ENCODE results near the gene SF3B3. TPM values are rescaled to one million over a fixed set of nuclear protein-coding genes. Genes with fewer than 3 reads are reported as not detected.
A peak's percentile ranks its signal among the peaks of the same experiment; 100 is the strongest.
"Not testable (repeated sequence)": the region's sequence is repeated elsewhere in the genome, so short reads cannot be mapped to it uniquely, and the experiment has no call there.

The SF3B3 gene
- total RNA-seq, 1 donor from 2014 or later, result 91.3 TPM

DNA sequence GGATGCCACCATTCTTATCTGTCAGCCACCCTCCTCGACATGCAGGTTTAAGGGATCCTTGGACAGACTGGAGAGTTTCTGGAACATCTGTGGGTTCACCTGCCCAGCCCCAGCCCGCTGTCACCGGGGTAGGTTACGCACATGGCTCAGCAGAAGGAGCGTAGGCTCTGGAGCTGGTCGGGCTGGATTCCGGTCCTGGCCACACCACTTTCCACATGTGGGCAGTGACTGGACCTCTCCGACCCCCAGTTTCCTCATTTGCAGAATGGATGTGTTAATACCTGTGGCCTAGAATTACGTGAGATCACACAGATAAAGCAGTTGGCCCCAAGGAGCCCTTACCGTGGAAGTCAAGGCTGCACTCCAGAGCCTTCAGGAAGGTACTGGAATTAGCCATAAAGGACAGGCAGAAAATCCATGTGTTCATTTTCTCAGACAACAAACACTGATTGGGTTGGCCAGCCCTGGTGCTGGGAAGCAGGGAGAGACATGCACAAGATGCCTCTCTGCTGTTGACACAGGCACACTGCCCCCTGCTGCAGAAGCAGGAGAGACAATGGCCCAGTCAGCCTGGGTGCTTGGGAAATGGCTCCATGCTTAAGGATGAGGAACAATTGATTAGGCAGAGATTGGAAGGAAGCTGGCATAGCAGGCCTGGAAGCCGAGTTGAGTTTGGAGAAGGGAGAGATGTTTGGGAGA, 58.8 kb downstream of the SF3B3 start:
- Histone ChIP-seq H3K27me3 (no peaks in the 10 kb centered on the region), H3K4me3 (no peak overlapping the region), H3K27ac (no peak overlapping the region), H3K9me3 (no peaks in the 10 kb centered on the region), H3K4me1 (peaks cover 31% of the 10 kb centered on the region), H3K36me3 (no peaks in the 10 kb centered on the region)
- DNase-seq (ENCODE audit: extremely low spot score in 2 of 2), result no peak
- no peak for TF ChIP-seq POLR2AphosphoS5 (IDR thresholded peaks at IDR 0.05; ENCODE audit: insufficient read depth in 1 of 2, low read depth in 1 of 2)
- TF ChIP-seq POLR2A (IDR thresholded peaks at IDR 0.05), result no peak
- TF ChIP-seq, protein P1, sequence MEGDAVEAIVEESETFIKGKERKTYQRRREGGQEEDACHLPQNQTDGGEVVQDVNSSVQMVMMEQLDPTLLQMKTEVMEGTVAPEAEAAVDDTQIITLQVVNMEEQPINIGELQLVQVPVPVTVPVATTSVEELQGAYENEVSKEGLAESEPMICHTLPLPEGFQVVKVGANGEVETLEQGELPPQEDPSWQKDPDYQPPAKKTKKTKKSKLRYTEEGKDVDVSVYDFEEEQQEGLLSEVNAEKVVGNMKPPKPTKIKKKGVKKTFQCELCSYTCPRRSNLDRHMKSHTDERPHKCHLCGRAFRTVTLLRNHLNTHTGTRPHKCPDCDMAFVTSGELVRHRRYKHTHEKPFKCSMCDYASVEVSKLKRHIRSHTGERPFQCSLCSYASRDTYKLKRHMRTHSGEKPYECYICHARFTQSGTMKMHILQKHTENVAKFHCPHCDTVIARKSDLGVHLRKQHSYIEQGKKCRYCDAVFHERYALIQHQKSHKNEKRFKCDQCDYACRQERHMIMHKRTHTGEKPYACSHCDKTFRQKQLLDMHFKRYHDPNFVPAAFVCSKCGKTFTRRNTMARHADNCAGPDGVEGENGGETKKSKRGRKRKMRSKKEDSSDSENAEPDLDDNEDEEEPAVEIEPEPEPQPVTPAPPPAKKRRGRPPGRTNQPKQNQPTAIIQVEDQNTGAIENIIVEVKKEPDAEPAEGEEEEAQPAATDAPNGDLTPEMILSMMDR (IDR thresholded peaks at IDR 0.05), result no peak
- intact Hi-C loops (cut with DNase I), result no loop called here

DNA sequence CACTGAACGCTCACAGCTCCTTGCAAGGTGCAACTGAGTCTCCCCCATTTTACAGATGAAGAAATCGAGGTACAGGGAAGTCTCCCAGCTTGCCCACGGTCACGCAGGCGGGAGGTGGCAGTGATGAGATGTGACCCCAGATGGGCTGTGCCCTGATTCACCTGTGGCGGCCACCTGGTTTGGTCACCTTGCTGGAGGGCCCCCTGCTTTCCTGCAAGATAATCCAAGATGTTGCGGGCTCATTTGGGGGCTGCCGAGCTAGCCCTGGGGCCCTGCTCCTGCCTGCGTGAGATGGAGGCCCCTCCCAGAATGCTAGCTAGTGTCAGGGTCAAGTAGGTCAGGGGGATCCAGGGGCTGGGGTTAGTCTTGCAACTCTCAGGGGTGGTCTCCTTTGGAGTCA, 63.1 kb downstream of the SF3B3 start:
- Histone ChIP-seq H3K4me1 (peaks cover 52% of the 10 kb centered on the region), H3K9me3 (no peaks in the 10 kb centered on the region), H3K36me3 (no peaks in the 10 kb centered on the region), H3K27me3 (no peaks in the 10 kb centered on the region), H3K27ac (no peak overlapping the region), H3K4me3 (no peak overlapping the region)
- intact Hi-C loops (cut with DNase I), result no loop called here
- no peak for DNase-seq (ENCODE audit: extremely low spot score in 2 of 2)
- no peak for TF ChIP-seq POLR2AphosphoS5 (IDR thresholded peaks at IDR 0.05; ENCODE audit: insufficient read depth in 1 of 2, low read depth in 1 of 2)
- TF ChIP-seq, protein P1 (IDR thresholded peaks at IDR 0.05), result no peak
- no peak for TF ChIP-seq POLR2A (IDR thresholded peaks at IDR 0.05)

DNA sequence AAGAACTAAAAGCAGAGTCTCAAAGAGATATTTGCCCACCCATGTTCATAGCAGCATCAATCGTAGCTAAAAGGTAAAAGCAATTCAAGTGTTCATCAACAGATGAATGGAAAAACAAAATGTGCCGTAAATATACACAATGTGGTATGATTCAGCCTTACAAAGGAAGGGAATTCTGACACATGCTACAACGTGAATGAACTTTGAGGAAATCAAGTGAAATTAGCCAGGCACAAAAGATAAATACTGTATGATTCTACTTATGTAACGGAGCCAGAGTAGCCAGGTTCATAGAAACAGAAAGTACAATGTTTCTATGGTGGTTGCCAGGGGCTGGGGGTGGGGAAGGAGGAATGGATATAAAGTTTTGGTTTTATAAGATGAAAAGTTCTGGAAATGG, 64.9 kb downstream of the SF3B3 start:
- no peak overlapping the region for H3K4me3 ChIP-seq
- intact Hi-C loops (cut with DNase I), result no loop called here
- TF ChIP-seq POLR2A (IDR thresholded peaks at IDR 0.05), result no peak
- peak in 1 of 2 donors; percentile 72 for TF ChIP-seq POLR2AphosphoS5 (IDR thresholded peaks at IDR 0.05; ENCODE audit: insufficient read depth in 1 of 2, low read depth in 1 of 2)
- no peak for DNase-seq (ENCODE audit: extremely low spot score in 2 of 2)
- H3K4me1 ChIP-seq, result peaks cover 62% of the 10 kb centered on the region
- peak overlapping the region; percentile 87 for H3K27ac ChIP-seq
- H3K27me3 ChIP-seq, result no peaks in the 10 kb centered on the region
- H3K9me3 ChIP-seq, result no peaks in the 10 kb centered on the region
- H3K36me3 ChIP-seq, result no peaks in the 10 kb centered on the region

DNA sequence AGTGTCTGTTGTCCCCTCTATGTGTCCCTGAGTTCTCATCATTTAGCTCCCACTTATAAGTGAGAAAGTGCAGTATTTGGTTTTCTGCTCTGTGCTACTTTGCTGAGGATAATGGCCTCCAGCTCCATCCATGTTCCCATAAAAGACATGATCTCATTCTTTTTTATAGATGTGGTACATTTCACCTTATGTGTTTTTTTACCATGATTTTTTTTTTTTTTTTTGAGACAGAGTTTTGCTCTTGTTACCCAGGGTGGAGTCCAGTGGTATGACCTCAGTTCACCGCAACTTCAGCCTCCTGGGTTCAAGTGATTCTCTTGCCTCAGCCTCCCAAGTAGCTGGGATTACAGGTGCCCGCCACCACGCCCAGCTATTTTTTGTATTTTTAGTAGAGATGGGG, 65.8 kb downstream of the SF3B3 start:
- intact Hi-C loops (cut with DNase I); H3K36me3 ChIP-seq; H3K4me3 ChIP-seq; H3K27me3 ChIP-seq; DNase-seq (ENCODE audit: extremely low spot score in 2 of 2); H3K9me3 ChIP-seq: not testable (repeated sequence)
- Histone ChIP-seq H3K27ac (peak overlapping the region; percentile 87), H3K4me1 (peaks cover 58% of the 10 kb centered on the region)

DNA sequence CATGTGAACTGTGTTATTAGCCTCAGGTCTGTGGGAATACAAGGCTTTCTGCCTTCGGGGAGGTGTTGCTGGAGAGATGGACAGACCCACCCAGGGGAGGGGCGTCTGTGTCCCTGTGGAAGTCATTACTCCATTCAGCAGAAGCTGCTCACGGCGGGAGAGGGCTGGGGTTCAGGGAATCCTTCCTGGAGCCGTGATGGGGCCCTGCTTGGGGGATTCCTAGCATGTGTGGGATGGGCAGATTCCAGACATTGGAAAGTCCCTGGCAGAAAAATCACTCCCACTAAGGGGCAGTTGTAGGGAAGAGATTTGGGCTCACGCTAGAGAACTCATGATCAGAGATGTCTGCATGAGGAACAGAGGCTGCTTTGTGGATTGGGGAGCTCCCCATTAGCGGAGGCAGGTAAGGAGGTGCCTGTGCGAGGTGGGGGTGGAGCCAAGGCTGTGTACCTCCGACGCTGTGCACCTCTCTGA, 66.4 kb downstream of the SF3B3 start:
- intact Hi-C loops (cut with DNase I), result loop anchor here (5.0 kb wide), 1 partner anchor 47 kb away; no protein-coding TSS in a partner anchor
- no peaks in the 10 kb centered on the region for H3K36me3 ChIP-seq
- H3K4me1 ChIP-seq, result peaks cover 60% of the 10 kb centered on the region
- no peaks in the 10 kb centered on the region for H3K9me3 ChIP-seq
- H3K27ac ChIP-seq, result peak overlapping the region; percentile 87
- DNase-seq (ENCODE audit: extremely low spot score in 2 of 2), result no peak
- H3K27me3 ChIP-seq, result no peaks in the 10 kb centered on the region
- H3K4me3 ChIP-seq, result peak overlapping the region; percentile 13 to 20
- TF ChIP-seq, protein P1 (IDR thresholded peaks at IDR 0.05), result no peak
- TF ChIP-seq POLR2AphosphoS5 (IDR thresholded peaks at IDR 0.05; ENCODE audit: insufficient read depth in 1 of 2, low read depth in 1 of 2), result peak in 1 of 2 donors; percentile 54

GRCh38 chr16:70590722-70591415, 67.3 kb downstream of the SF3B3 start:
- no peak for DNase-seq (ENCODE audit: extremely low spot score in 2 of 2)
- peaks cover 67% of the 10 kb centered on the region for H3K4me1 ChIP-seq
- H3K27ac ChIP-seq, result peak overlapping the region; percentile 87
- no peaks in the 10 kb centered on the region for H3K9me3 ChIP-seq
- no peak for TF ChIP-seq POLR2A (IDR thresholded peaks at IDR 0.05)
- no peak for TF ChIP-seq POLR2AphosphoS5 (IDR thresholded peaks at IDR 0.05; ENCODE audit: insufficient read depth in 1 of 2, low read depth in 1 of 2)
- TF ChIP-seq, protein P1 (IDR thresholded peaks at IDR 0.05), result no peak
- no peaks in the 10 kb centered on the region for H3K27me3 ChIP-seq
- intact Hi-C loops (cut with DNase I), result loop anchor here (5.0 kb wide), 1 partner anchor 46 kb away; no protein-coding TSS in a partner anchor
- H3K4me3 ChIP-seq, result peak overlapping the region; percentile 13 to 20
- no peaks in the 10 kb centered on the region for H3K36me3 ChIP-seq

All from vagina (tissue), 2 donors.